Ishikawa (cell line): ENCODE measurements around the gene CDH23.

Experiments used
- CEBPB ChIP-seq: IDR thresholded peaks from 2 replicates; pipeline ENCODE4 v1.6.1; 2012
- EGR1 ChIP-seq: IDR thresholded peaks from 2 replicates; pipeline ENCODE4 v1.6.1; 2012
- EP300 ChIP-seq: IDR thresholded peaks from 2 replicates; pipeline ENCODE4 v1.6.1; 2012; ENCODE audit warnings: borderline replicate concordance
- FOXM1 ChIP-seq: IDR thresholded peaks from 2 replicates; pipeline ENCODE4 v1.6.1; 2012; ENCODE audit warnings: low read depth, borderline replicate concordance
- MAX ChIP-seq: IDR thresholded peaks from 2 replicates; pipeline ENCODE4 v1.6.1; 2012
- NFIC ChIP-seq: IDR thresholded peaks from 2 replicates; pipeline ENCODE4 v1.6.1; 2012
- RAD21 ChIP-seq: IDR thresholded peaks from 2 replicates; pipeline ENCODE4 v1.6.1; 2012; ENCODE audit warnings: low read depth
- REST ChIP-seq: IDR thresholded peaks from 2 replicates; pipeline ENCODE4 v1.6.1; 2012; ENCODE audit warnings: low read depth, mild to moderate bottlenecking
- TAF1 ChIP-seq: IDR thresholded peaks from 2 replicates; pipeline ENCODE4 v1.6.1; 2012; ENCODE audit warnings: low read depth, mild to moderate bottlenecking
- TCF12 ChIP-seq: IDR thresholded peaks from 2 replicates; pipeline ENCODE4 v1.6.1; 2012; ENCODE audit warnings: low read depth
- TEAD4 ChIP-seq: IDR thresholded peaks from 2 replicates; pipeline ENCODE4 v1.6.1; 2012
- USF1 ChIP-seq: IDR thresholded peaks from 2 replicates; pipeline ENCODE4 v1.6.1; 2012
- YY1 ChIP-seq: IDR thresholded peaks from 2 replicates; pipeline ENCODE4 v1.6.1; 2012; ENCODE audit warnings: low read depth
- ZBTB7A ChIP-seq: IDR thresholded peaks from 2 replicates; pipeline ENCODE4 v1.6.1; 2012; ENCODE audit warnings: low read depth

- TF ChIP-seq USF1 (no peak), EP300 (no peak), TEAD4 (no peak), RAD21 (no peak), MAX (no peak), REST (no peak), YY1 (no peak), FOXM1 (no peak), ZBTB7A (no peak), CEBPB (no peak), TAF1 (no peak), NFIC (no peak), TCF12 (no peak), EGR1 (no peak)
Observed at GRCh38 chr10:71816421-71816851, 419.7 kb downstream of the CDH23 start.
